K562 (cell line): ENCODE data around the gene CCDC152. TPM values are rescaled to one million over a fixed set of nuclear protein-coding genes. Genes with fewer than 3 reads are reported as not detected.

ENCODE experiments used
- ATAC-seq: fragments of 200-7000 bp; cut with Tn5 transposase; 3 replicates; pipeline ENCODE4 v1.9.1; 2020; ENCODE audit warnings: moderate library complexity
- BruUV-seq: library from RNA; stranded (reverse); fragments of 400-500 nt; replicated peaks from 2 replicates; lab custom pipeline; 2021; lab: Mats Ljungman, UMichigan
- CTCF ChIA-PET: fragments of 300-600 bp; formaldehyde crosslinking; extraction: SDS; loops from one replicate; lab custom pipeline; 2021; ENCODE audit warnings: low intra/inter-chr PET ratio; lab: Yijun Ruan, JAX
- POLR2A ChIA-PET: fragments of 300-600, 350-650 bp; sonication (Branson Sonifier 250); formaldehyde crosslinking; extraction: SDS; loops from one replicate; lab custom pipeline; 2021; ENCODE audit warnings: antibody characterized with exemption, inconsistent platforms; lab: Yijun Ruan, JAX
- DNase-seq, 4 experiments: peaks; one replicate each; pipeline versions ENCODE4 v3.0.0 to v3.0.0-alpha.2; 2011 to 2018; ENCODE audit warnings: low spot score in 3 of 4, mixed read lengths in 3 of 4; ENCODE audit errors: extremely low read depth in 1 of 4
- FAIRE-seq: peaks from 2 replicates; lab custom pipeline; 2011; peaks lifted over from hg19 to GRCh38; lab: Jason Lieb, UNC
- H2AFZ ChIP-seq: 2 replicates; pipeline ENCODE4 v1.6.0; 2011; ENCODE audit warnings: low read depth, low read length, control low read depth, inconsistent platforms
- H3K27ac ChIP-seq: fragments of 200-600 bp; 3 replicates; pipeline ENCODE4 v1.8.0; 2011; ENCODE audit warnings: low read depth, mild to moderate bottlenecking, control low read depth, inconsistent platforms, low read length, moderate library complexity, mixed read lengths; ENCODE audit errors: extremely low read depth
- H3K27me3 ChIP-seq, 2 experiments: fragments of 300-600 bp in 1 of 2; 2 replicates in 1 of 2; 3 replicates in 1 of 2; pipeline versions ENCODE4 v1.6.0 to v1.8.0; 2011; ENCODE audit warnings: inconsistent platforms in 2 of 2, low read length in 2 of 2, mild to moderate bottlenecking in 1 of 2, mixed read lengths in 1 of 2, moderate library complexity in 1 of 2; ENCODE audit not compliant: control insufficient read depth in 2 of 2, insufficient read depth in 2 of 2
- H3K36me3 ChIP-seq: fragments of 300-600 bp; 3 replicates; pipeline ENCODE4 v1.8.0; 2011; ENCODE audit warnings: mild to moderate bottlenecking, low read length, inconsistent platforms; ENCODE audit not compliant: control insufficient read depth, insufficient read depth
- H3K4me1 ChIP-seq, 2 experiments: fragments of 200-600 bp in 1 of 2; replicated peaks in 1 of 2; 2 replicates in 1 of 2; 3 replicates in 1 of 2; pipeline versions ENCODE4 v1.5.1 to v1.8.0; 2011; ENCODE audit warnings: inconsistent platforms in 2 of 2, low read length in 2 of 2, mild to moderate bottlenecking in 1 of 2, mixed read lengths in 1 of 2, moderate library complexity in 1 of 2; ENCODE audit not compliant: control insufficient read depth in 2 of 2, insufficient read depth in 2 of 2
- H3K4me2 ChIP-seq: 2 replicates; pipeline ENCODE4 v1.6.1; 2011; ENCODE audit warnings: low read length, control low read depth, inconsistent platforms, mixed read lengths; ENCODE audit not compliant: insufficient read depth
- H3K4me3 ChIP-seq: fragments of 200-600 bp; sonication (generic), shearing (Covaris generic); 2 replicates; pipeline ENCODE4 v1.5.1; 2016; ENCODE audit warnings: control low read depth, inconsistent platforms
- H3K79me2 ChIP-seq: fragments of 200-600 bp; 3 replicates; pipeline ENCODE4 v1.8.0; 2011; ENCODE audit warnings: low read length, inconsistent platforms; ENCODE audit not compliant: control insufficient read depth, insufficient read depth
- H3K9ac ChIP-seq, 2 experiments: 2 replicates each; pipeline versions ENCODE4 v1.6.0 to v1.6.1; 2011; ENCODE audit warnings: low read depth in 2 of 2, low read length in 2 of 2, control low read depth in 1 of 2, inconsistent platforms in 1 of 2, mild to moderate bottlenecking in 1 of 2, mixed read lengths in 1 of 2; ENCODE audit not compliant: insufficient read depth in 1 of 2
- H3K9me1 ChIP-seq: one replicate; pipeline ENCODE4 v1.6.0; 2011; ENCODE audit warnings: inconsistent platforms, mild to moderate bottlenecking, low read length, moderate library complexity; ENCODE audit not compliant: control insufficient read depth, insufficient read depth
- H3K9me3 ChIP-seq: replicated peaks from 2 replicates; pipeline ENCODE4 v1.5.1; 2011; ENCODE audit warnings: low read depth, low read length, inconsistent platforms; ENCODE audit not compliant: control insufficient read depth, insufficient read depth
- H4K20me1 ChIP-seq: replicated peaks from 2 replicates; pipeline ENCODE4 v1.6.1; 2011; ENCODE audit warnings: low read length, inconsistent platforms, mixed read lengths; ENCODE audit not compliant: control insufficient read depth, insufficient read depth
- E4F1 ChIP-seq: fragments of 250-450 bp; sonication (Bioruptor Pico); IDR thresholded peaks from 2 replicates; pipeline ENCODE4 v1.5.0; 2021; ENCODE audit warnings: mild to moderate bottlenecking, borderline replicate concordance
- KLF6 ChIP-seq: fragments of 250-450 bp; sonication (Bioruptor Pico); IDR thresholded peaks from 2 replicates; pipeline ENCODE4 v1.4.0; 2020; ENCODE audit warnings: mild to moderate bottlenecking, moderate library complexity, borderline replicate concordance
- NCOR1 ChIP-seq: fragments of 450-650 bp; IDR thresholded peaks from 2 replicates; pipeline ENCODE4 v1.6.1; 2016; ENCODE audit warnings: mild to moderate bottlenecking, moderate library complexity
- NFATC3 ChIP-seq: fragments of 450-650 bp; IDR thresholded peaks from 2 replicates; pipeline ENCODE4 v1.6.1; 2017; ENCODE audit warnings: mild to moderate bottlenecking
- NFRKB ChIP-seq: fragments of 450-650 bp; IDR thresholded peaks from 2 replicates; pipeline ENCODE4 v1.6.1; 2016; ENCODE audit warnings: low read depth
- SMAD4 ChIP-seq: fragments of 250-450 bp; sonication (Bioruptor Pico); conservative IDR thresholded peaks from 2 replicates; pipeline ENCODE4 v1.8.0; 2021; ENCODE audit warnings: inconsistent platforms, mild to moderate bottlenecking, moderate library complexity
- ZBTB1 ChIP-seq: sonication (generic); formaldehyde crosslinking; IDR thresholded peaks from 2 replicates; pipeline ENCODE4 v1.8.1; 2023; ENCODE audit warnings: missing genetic modification reagents, low read depth, mild to moderate bottlenecking, borderline replicate concordance
- ZBTB33 ChIP-seq: sonication (generic); formaldehyde crosslinking; IDR thresholded peaks from 2 replicates; pipeline ENCODE4 v1.8.1; 2023; ENCODE audit warnings: mild to moderate bottlenecking, missing genetic modification reagents
- ZC3H4 ChIP-seq: sonication (generic); formaldehyde crosslinking; IDR thresholded peaks from 2 replicates; pipeline ENCODE4 v1.9.0; 2021; ENCODE audit warnings: missing genetic modification reagents, borderline replicate concordance
- ZNF263 ChIP-seq: sonication (generic); formaldehyde crosslinking; IDR thresholded peaks from 2 replicates; pipeline ENCODE4 v1.8.0; 2022; ENCODE audit warnings: mild to moderate bottlenecking, missing genetic modification reagents, borderline replicate concordance
- ZNF551 ChIP-seq: fragments of 250-450 bp; sonication (Bioruptor Pico); IDR thresholded peaks from 2 replicates; pipeline ENCODE4 v1.5.0; 2021; ENCODE audit warnings: mild to moderate bottlenecking, moderate library complexity
- WGBS: fragments of 100-300 bp; shearing (Covaris generic); methylation state at CpG from one replicate; pipeline ENCODE4 v1.1.6; 2016; ENCODE audit warnings: low coverage, mixed read lengths; ENCODE audit not compliant: insufficient coverage; ENCODE audit errors: missing lambda C conversion rate; 5-methylcytosine and 5-hydroxymethylcytosine counted together
- in situ Hi-C: fragments of 300-500 bp; cut with MboI; formaldehyde crosslinking; loops from 4 replicates; pipeline ENCODE4 v1.15.0; 2018; ENCODE audit warnings: inconsistent platforms, mixed read lengths
- intact Hi-C: fragments of 100-400 bp; cut with micrococcal nuclease; formaldehyde crosslinking; loops from 2 replicates; pipeline ENCODE4 v1.14.2; 2022
- polyA plus RNA-seq, 8 experiments: library from polyadenylated mRNA; depleted of rRNA in 4 of 8; stranded (reverse) in 5 of 8; unstranded in 3 of 8; fragments of >200 nt; fragmentation: Nextera tagmentation in 2 of 8; fragmentation: Illumina TruSeq in 1 of 8; extraction: Ambion mirVana in 2 of 8; extraction: Trizol in 1 of 8; gene quantifications; 2 replicates each; pipeline versions ENCODE4 v1.2.1 to v1.2.3, GENCODE V29; 2011 to 2014; ENCODE audit warnings: inconsistent platforms in 1 of 8, missing spikeins in 1 of 8
- total RNA-seq, 7 experiments: library from RNA; depleted of rRNA in 6 of 7; stranded (reverse); fragments of >200 nt in 6 of 7; fragmentation: Illumina TruSeq in 2 of 7; extraction: Trizol in 2 of 7; gene quantifications; 2 replicates each; pipeline versions ENCODE4 v1.2.1 to v1.2.3, GENCODE V29; 2011 to 2021; ENCODE audit warnings: low replicate concordance in 1 of 7

CCDC152 gene
- total and polyA plus RNA-seq, 9 of the 15 experiments (the other 6 are each of a cell fraction or from before 2014, with no cell fraction given), result 2.5 to 11.6 (median 5.1) TPM

- TF ChIP-seq NFRKB, result no peak
Measured at GRCh38 chr5:42750507-42750906, 6.1 kb upstream of the CCDC152 start (continued).

GRCh38 chr5:42751044-42751443 lies 5.6 kb upstream of the CCDC152 start:
- Histone ChIP-seq H3K27me3 (no peaks in the 10 kb centered on the region), H3K4me1 (no peaks in the 10 kb centered on the region), H3K27ac (no peak overlapping the region), H3K9ac (no peak overlapping the region), H3K36me3 (no peaks in the 10 kb centered on the region), H3K9me1 (no peaks in the 10 kb centered on the region), H3K9me3 (no peaks in the 10 kb centered on the region), H4K20me1 (no peaks in the 10 kb centered on the region), H3K4me2 (no peak overlapping the region), H3K4me3 (no peak overlapping the region), H2AFZ (no peak overlapping the region), H3K79me2 (no peaks in the 10 kb centered on the region)
- WGBS, result 4% methylated on average over 5 of the region's 5 CpGs
- TF ChIP-seq SMAD4 (CRISPR knock-in tag) (no peak), ZBTB1 (CRISPR knock-in tag) (no peak), ZC3H4 (no peak), E4F1 (CRISPR knock-in tag) (no peak), NFATC3 (no peak), KLF6 (CRISPR knock-in tag) (no peak), NCOR1 (no peak), ZNF551 (CRISPR knock-in tag) (no peak), ZBTB33 (CRISPR knock-in tag) (no peak), ZNF263 (CRISPR knock-in tag) (no peak)
- in situ Hi-C loops, result loop anchor here (25.0 kb wide), 1 partner anchor 889 kb away; the partner anchor contains the start of gene OXCT1
- ATAC-seq, result no peak
- no peak for DNase-seq
- no peak for FAIRE-seq
- BruUV-seq, result no TSS peak
- intact Hi-C loops, result loop anchor here (10.0 kb wide), 1 partner anchor 294 kb away; the partner anchor contains the start of gene ANXA2R
- ChIA-PET CTCF (no interaction called here), POLR2A (interaction anchor here (0.9 to 1.7 kb wide), 3 partner anchors 8 to 123 kb away, joined by 3 read pairs; no protein-coding TSS in a partner anchor)
